ENCODE results near the gene RPL15. TPM values are rescaled to one million over a fixed set of nuclear protein-coding genes. Genes with fewer than 3 reads are reported as not detected.
A peak's percentile ranks its signal among the peaks of the same experiment; 100 is the strongest.

Gene RPL15
- total and polyA plus RNA-seq, 10 of the 15 experiments (the other 5 are each of a cell fraction or from before 2014, with no cell fraction given): 2,885 to 10,761 (median 4,017) TPM

GRCh38 chr3:23944861-23945662 lies 28.1 kb downstream of the RPL15 start, which contains the start of gene NR1D2 (continued):
- no peak for TF ChIP-seq ZBTB4 (CRISPR knock-in tag; IDR thresholded peaks at IDR 0.05)
- no peak for TF ChIP-seq POLR2AphosphoS2 (IDR thresholded peaks at IDR 0.05; ENCODE audit: low read depth, low read length)
- no peak for TF ChIP-seq RAD51 (IDR thresholded peaks at IDR 0.05)
- peak; percentile 81 for TF ChIP-seq SMARCA5 (IDR thresholded peaks at IDR 0.05)
- peak; percentile 67; the same call in 1 of the 2 replicates for TF ChIP-seq NBN (IDR thresholded peaks at IDR 0.05)

- no peaks in the 10 kb centered on the region for H4K20me1 ChIP-seq (ENCODE audit: control insufficient read depth, insufficient read depth)
- no peaks in the 10 kb centered on the region for H3K9me3 ChIP-seq (replicated peaks; ENCODE audit: control insufficient read depth, insufficient read depth, low read length)
- peaks cover 15% of the 10 kb centered on the region for H3K79me2 ChIP-seq (ENCODE audit: control insufficient read depth, insufficient read depth, low read length)
- no peak overlapping the region for H3K4me2 ChIP-seq (ENCODE audit: control insufficient read depth, insufficient read depth)
- no peaks in the 10 kb centered on the region for H3K36me3 ChIP-seq (ENCODE audit: control insufficient read depth in 2 of 2, insufficient read depth in 2 of 2, low read length in 1 of 2)
- peak overlapping the region; percentile 28; the same call in 1 of the 2 replicates for H3K27ac ChIP-seq (ENCODE audit: control insufficient read depth, insufficient read depth)
- ChIA-PET CTCF (interaction anchor here (1.1 to 1.7 kb wide), 2 partner anchors 10 to 57 kb away, joined by 4 read pairs; no protein-coding TSS in a partner anchor), POLR2A (interaction anchor here (0.5 to 1.1 kb wide), 2 partner anchors 28 to 31 kb away, joined by 3 to 11 read pairs; partner anchors contain the start of genes NKIRAS1 and RPL15), SMC1A (ENCODE audit: uncharacterized antibody, unreplicated experiment) (interaction anchor here (1.1 kb wide), 1 partner anchor 54 kb away, joined by 3 read pairs; no protein-coding TSS in a partner anchor), RAD21 (ENCODE audit: unreplicated experiment) (interaction anchor here (1.9 kb wide), 1 partner anchor 28 kb away, joined by 13 read pairs; the partner anchor contains the start of genes NKIRAS1 and RPL15)
- peaks cover 12% of the 10 kb centered on the region for H3K4me1 ChIP-seq (ENCODE audit: control insufficient read depth, insufficient read depth, low read length)
- WGBS (ENCODE audit: insufficient coverage, insufficient replicate concordance, low lambda C conversion rate, missing lambda C conversion rate): 1% methylated on average over 33 of the region's 39 CpGs
- intact Hi-C loops (cut with micrococcal nuclease; ENCODE audit: unreplicated experiment): loop anchor here (5.0 to 10.0 kb wide), 2 partner anchors 183 to 291 kb away; no protein-coding TSS in a partner anchor
- DNase-seq (ENCODE audit: low read depth, low spot score): no peak
- no TSS peak for BruUV-seq (replicated peaks)
- no peak for ATAC-seq
- peak overlapping the region; percentile 50; the same call in 1 of the 2 replicates for H3K4me3 ChIP-seq
- no peak for FAIRE-seq
- H3K9ac ChIP-seq (ENCODE audit: control insufficient read depth, insufficient read depth, low read length): no peak overlapping the region; the same call in 1 of the 2 replicates
- in situ Hi-C loops (cut with MboI): loop anchor here (25.0 kb wide), 1 partner anchor 1842 kb away; the partner anchor contains the start of genes NGLY1 and OXSM
- no peak overlapping the region for H2AFZ ChIP-seq (ENCODE audit: control insufficient read depth, low read depth, low read length)
- peaks cover 0 to 3% of the 10 kb centered on the region in 2 experiments; a peak in 1 of 4 replicates for H3K27me3 ChIP-seq (replicated peaks in 1 of 2; ENCODE audit: control insufficient read depth in 2 of 2, insufficient read depth in 2 of 2, low read length in 1 of 2)
- TF ChIP-seq RAD21 (IDR thresholded peaks at IDR 0.05; ENCODE audit: insufficient read depth, low read depth, low read length): no peak
- TF ChIP-seq BCL3 (IDR thresholded peaks at IDR 0.05; ENCODE audit: borderline replicate concordance, insufficient read depth, low read depth, low read length, poor library complexity, severe bottlenecking): no peak
- no peak for TF ChIP-seq KDM1A (IDR thresholded peaks at IDR 0.05; ENCODE audit: borderline replicate concordance)
- TF ChIP-seq NR2C2 (IDR thresholded peaks at IDR 0.05; ENCODE audit: borderline replicate concordance, control insufficient read depth, insufficient read length, low read depth): no peak
- peak; percentile 79; the same call in 1 of the 2 replicates for TF ChIP-seq NFYB (IDR thresholded peaks at IDR 0.05; ENCODE audit: insufficient read depth, low read depth, low read length)
- no peak for TF ChIP-seq GABPA (IDR thresholded peaks at IDR 0.05; ENCODE audit: low read depth)
- no peak for TF ChIP-seq ZSCAN29 (IDR thresholded peaks at IDR 0.05)
- no peak for TF ChIP-seq HCFC1 (IDR thresholded peaks at IDR 0.05; ENCODE audit: low read length)
Measured at GRCh38 chr3:23945663-23945912, 28.7 kb downstream of the RPL15 start.
